Stomach (tissue), 9 donors: ENCODE results near the gene HLCS. TPM values are rescaled to one million over a fixed set of nuclear protein-coding genes. Genes with fewer than 3 reads are reported as not detected.
"Not testable (repeated sequence)": the region's sequence is repeated elsewhere in the genome, so short reads cannot be mapped to it uniquely, and the experiment has no call there.

Experiments
- DNase-seq, 2 donors: peaks; one replicate each; pipeline versions ENCODE4 v3.0.0 to v3.0.0-alpha.2; 2013 to 2019
- H3K27ac ChIP-seq, 5 donors: fragments of 200-600 bp in 4 of 5; sonication (generic) in 4 of 5; one replicate each; pipeline ENCODE4 v1.5.1; 2013 to 2019; ENCODE audit warnings: mild to moderate bottlenecking in 1 of 5, moderate library complexity in 1 of 5
- H3K27me3 ChIP-seq, 3 donors: fragments of 200-600 bp; sonication (generic); one replicate each; pipeline ENCODE4 v1.5.1; 2017 to 2019; ENCODE audit warnings: mixed run types in 1 of 3
- H3K36me3 ChIP-seq, 4 donors: fragments of 200-600 bp; sonication (generic); 1 replicate in 3 of 4; 2 replicates in 1 of 4; pipeline ENCODE4 v1.5.1; 2016 to 2019
- H3K4me1 ChIP-seq, 4 donors: fragments of 200-600 bp; sonication (generic); one replicate each; pipeline ENCODE4 v1.5.1; 2016 to 2019
- H3K4me3 ChIP-seq, 4 donors: fragments of 200-600 bp; sonication (generic) in 3 of 4; one replicate each; pipeline ENCODE4 v1.5.1; 2016 to 2019; ENCODE audit warnings: mild to moderate bottlenecking in 1 of 4
- H3K9me3 ChIP-seq, 4 donors: fragments of 200-600 bp; sonication (generic); one replicate each; pipeline ENCODE4 v1.5.1; 2016 to 2019
- CTCF ChIP-seq, 7 experiments: fragments of 450-650 bp in 4 of 7; fragments of 200-600 bp in 3 of 7; sonication (generic) in 3 of 7; IDR thresholded peaks; one replicate each; pipeline ENCODE4 v1.5.1; 2016 to 2019; ENCODE audit warnings: antibody characterized with exemption in 7 of 7, control low read depth in 2 of 7, mild to moderate bottlenecking in 1 of 7
- EP300 ChIP-seq: sonication (generic); formaldehyde crosslinking; IDR thresholded peaks from one replicate; pipeline ENCODE4 v1.6.1; 2017; ENCODE audit warnings: antibody characterized with exemption
- POLR2A ChIP-seq, 4 donors: fragments of 450-650 bp; IDR thresholded peaks; one replicate each; pipeline ENCODE4 v1.6.1; 2016; ENCODE audit warnings: antibody characterized with exemption in 4 of 4, control low read depth in 2 of 4, mild to moderate bottlenecking in 1 of 4, moderate library complexity in 1 of 4
- POLR2AphosphoS5 ChIP-seq, 3 donors: sonication (generic); formaldehyde crosslinking; IDR thresholded peaks; one replicate each; pipeline ENCODE4 v1.6.1; 2016; ENCODE audit warnings: antibody characterized with exemption in 3 of 3
- WGBS, 5 donors: extraction: QIAGEN DNeasy Blood & Tissue Kit in 3 of 5; methylation state at CpG; one replicate each; pipeline versions ENCODE4 v1.1.5 to v1.1.7; 2013 to 2018; 5-methylcytosine and 5-hydroxymethylcytosine counted together
- intact Hi-C: fragments of 100-400 bp; cut with DNase I; formaldehyde crosslinking; loops from one replicate; pipeline ENCODE4 v1.15.1; 2023; ENCODE audit warnings: low total_unique reads
- polyA plus RNA-seq, 3 donors: library from polyadenylated mRNA; stranded (reverse); fragments of 200-250 nt; gene quantifications; one replicate each; pipeline ENCODE4 v1.2.3, GENCODE V29; 2013
- total RNA-seq, 5 donors: library from RNA; depleted of rRNA; stranded (reverse); fragments of >200 nt; gene quantifications; one replicate each; pipeline versions ENCODE4 v1.1.0 to v1.2.3, GENCODE V29; 2014 to 2016
- donor health status: healthy with polysubstance abuse.
- donor health status: Bipolar disorder and iron deficiency.
- donor health status: healthy.

Gene HLCS
- total and polyA plus RNA-seq, 8 donors, result 2.3 to 35.1 (median 13.9) TPM

- no peaks in the 10 kb centered on the region for H3K9me3 ChIP-seq
- intact Hi-C loops, result no loop called here
- H3K4me3 ChIP-seq, result no peak overlapping the region
- WGBS, 5 donors, result 82 to 89% (median 84%) methylated on average over 9 of the region's 9 CpGs
- H3K4me1 ChIP-seq, result no peaks in the 10 kb centered on the region
- peaks cover 0 to 11% (median 2%) of the 10 kb centered on the region in 4 donors for H3K36me3 ChIP-seq
- TF ChIP-seq POLR2AphosphoS5 (IDR thresholded peaks at IDR 0.05) (no peak), CTCF (IDR thresholded peaks at IDR 0.05) (no peak), POLR2A (IDR thresholded peaks at IDR 0.05) (no peak), EP300 (no peak)
- no peaks in the 10 kb centered on the region for H3K27me3 ChIP-seq
- no peak for DNase-seq
- H3K27ac ChIP-seq, result no peak overlapping the region
These were observed 149.8 kb downstream of the HLCS start for GRCh38 chr21:36816561-36817130.

GRCh38 chr21:36816026-36816425 lies 150.4 kb downstream of the HLCS start:
- H3K4me1 ChIP-seq, DNase-seq, H3K27me3 ChIP-seq, H3K9me3 ChIP-seq, H3K27ac ChIP-seq, H3K4me3 ChIP-seq, H3K36me3 ChIP-seq, intact Hi-C loops: not testable (repeated sequence)

GRCh38 chr21:36815284-36815683 lies 151.2 kb downstream of the HLCS start:
- Histone ChIP-seq H3K9me3 (no peaks in the 10 kb centered on the region), H3K36me3 (peaks cover 0 to 2% (median 0%) of the 10 kb centered on the region in 4 donors), H3K4me1 (no peaks in the 10 kb centered on the region), H3K4me3 (no peak overlapping the region), H3K27ac (no peak overlapping the region), H3K27me3 (no peaks in the 10 kb centered on the region)
- intact Hi-C loops, result no loop called here
- DNase-seq, result no peak
- 95 to 100% (median 97%) methylated on average over 4 of the region's 4 CpGs for WGBS, 5 donors
- TF ChIP-seq EP300, result no peak
- no peak for TF ChIP-seq CTCF (IDR thresholded peaks at IDR 0.05)
- TF ChIP-seq POLR2A (IDR thresholded peaks at IDR 0.05), result no peak
- no peak for TF ChIP-seq POLR2AphosphoS5 (IDR thresholded peaks at IDR 0.05)

- Histone ChIP-seq H3K4me3 (no peak overlapping the region), H3K9me3 (no peaks in the 10 kb centered on the region), H3K36me3 (no peaks in the 10 kb centered on the region), H3K27ac (no peak overlapping the region), H3K4me1 (no peaks in the 10 kb centered on the region), H3K27me3 (no peaks in the 10 kb centered on the region)
- TF ChIP-seq POLR2AphosphoS5 (IDR thresholded peaks at IDR 0.05) (no peak), CTCF (IDR thresholded peaks at IDR 0.05) (no peak), POLR2A (IDR thresholded peaks at IDR 0.05) (no peak), EP300 (no peak)
- no peak for DNase-seq
- intact Hi-C loops, result no loop called here
- 70 to 83% (median 76%) methylated on average over 3 of the region's 3 CpGs for WGBS, 5 donors
These were observed 153.4 kb downstream of the HLCS start for GRCh38 chr21:36813052-36813451.

- Histone ChIP-seq H3K4me1 (no peaks in the 10 kb centered on the region), H3K27ac (no peak overlapping the region), H3K9me3 (no peaks in the 10 kb centered on the region), H3K27me3 (no peaks in the 10 kb centered on the region), H3K36me3 (no peaks in the 10 kb centered on the region), H3K4me3 (no peak overlapping the region)
- TF ChIP-seq POLR2AphosphoS5 (IDR thresholded peaks at IDR 0.05) (no peak), CTCF (IDR thresholded peaks at IDR 0.05) (no peak), EP300 (no peak), POLR2A (IDR thresholded peaks at IDR 0.05) (no peak)
- WGBS, 5 donors, result 92 to 100% (median 96%) methylated on average over 7 of the region's 7 CpGs
- intact Hi-C loops, result no loop called here
- DNase-seq, result no peak
These were observed 154.7 kb downstream of the HLCS start for GRCh38 chr21:36811762-36812161.
